ENCODE results near the gene PXMP4.
"Not testable (repeated sequence)": the region's sequence is repeated elsewhere in the genome, so short reads cannot be mapped to it uniquely, and the experiment has no call there.

Gene PXMP4

DNA sequence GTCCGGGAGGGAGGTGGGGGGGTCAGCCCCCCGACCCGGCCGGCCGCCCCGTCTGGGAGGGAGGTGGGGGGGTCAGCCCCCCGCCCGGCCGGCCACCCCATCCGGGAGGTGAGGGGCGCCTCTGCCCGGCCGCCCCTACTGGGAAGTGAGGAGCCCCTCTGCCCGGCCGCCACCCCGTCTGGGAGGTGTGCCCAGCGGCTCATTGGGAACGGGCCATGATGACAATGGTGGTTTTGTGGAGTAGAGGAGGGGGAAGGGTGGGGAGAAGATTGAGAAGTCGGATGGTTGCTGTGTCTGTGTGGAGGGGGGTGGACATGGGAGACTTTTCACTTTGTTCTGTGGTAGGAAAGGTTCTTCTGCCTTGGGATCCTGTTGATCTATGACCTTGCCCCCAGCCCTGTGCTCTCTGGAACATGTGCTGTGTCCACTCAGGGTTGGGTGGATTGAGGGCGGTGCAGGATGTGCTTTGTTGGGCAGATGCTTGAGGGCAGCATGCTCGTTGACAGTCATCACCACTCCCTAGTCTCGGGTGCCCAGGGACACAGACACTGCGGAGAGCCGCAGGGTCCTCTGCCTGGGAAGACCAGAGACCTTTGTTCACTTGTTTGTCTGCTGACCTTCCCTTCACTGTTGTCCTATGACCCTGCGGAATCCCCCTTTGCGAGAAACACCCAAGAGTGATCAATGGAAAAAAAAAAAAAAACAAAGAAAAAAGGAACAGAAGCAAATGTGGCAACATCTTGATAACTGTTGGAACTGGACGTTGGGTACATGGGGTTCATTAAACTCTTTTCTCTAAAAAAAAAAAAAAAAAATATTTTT, 18.3 kb downstream of the PXMP4 start:
- H3K36me3 ChIP-seq (ENCODE audit: control insufficient read depth, low read length): no peaks in the 10 kb centered on the region
- no peak overlapping the region for H3K27ac ChIP-seq (ENCODE audit: low read depth, low read length)
- H3K4me1 ChIP-seq (ENCODE audit: control insufficient read depth, low read length): peaks cover 10% of the 10 kb centered on the region

DNA sequence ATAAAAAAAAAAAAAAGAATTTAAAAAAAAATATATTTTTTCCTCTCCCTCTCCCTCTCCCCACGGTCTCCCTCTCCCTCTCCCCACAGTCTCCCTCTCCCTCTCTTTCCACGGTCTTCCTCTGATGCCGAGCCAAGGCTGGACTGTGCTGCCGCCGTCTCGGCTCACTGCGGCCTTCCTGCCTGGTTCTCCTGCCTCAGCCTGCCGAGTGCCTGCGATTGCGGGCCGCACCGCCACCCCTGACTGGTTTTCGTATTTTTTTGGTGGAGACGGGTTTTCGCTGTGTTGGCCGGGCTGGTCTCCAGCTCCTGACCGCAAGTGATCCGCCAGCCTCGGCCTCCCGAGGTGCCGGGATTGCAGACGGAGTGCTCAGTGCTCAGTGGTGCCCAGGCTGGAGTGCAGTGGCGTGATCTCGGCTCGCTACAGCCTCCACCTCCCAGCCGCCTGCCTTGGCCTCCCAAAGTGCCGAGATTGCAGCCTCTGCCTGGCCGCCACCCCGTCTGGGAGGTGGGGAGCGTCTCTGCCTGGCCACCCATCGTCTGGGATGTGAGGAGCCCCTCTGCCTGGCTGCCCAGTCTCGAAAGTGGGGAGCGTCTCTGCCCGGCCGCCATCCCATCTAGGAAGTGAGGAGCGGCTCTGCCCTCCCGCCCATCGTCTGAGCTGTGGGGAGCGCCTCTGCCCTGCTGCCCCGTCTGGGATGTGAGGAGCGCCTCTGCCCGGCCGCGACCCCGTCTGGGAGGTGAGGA, 19.2 kb downstream of the PXMP4 start:
- H3K9me3 ChIP-seq (ENCODE audit: control insufficient read depth, insufficient read depth, low read length); H3K36me3 ChIP-seq (ENCODE audit: control insufficient read depth, low read length); H3K79me2 ChIP-seq (ENCODE audit: control insufficient read depth, low read length); H3K4me2 ChIP-seq (ENCODE audit: low read length); H3K9me2 ChIP-seq (replicated peaks; ENCODE audit: control insufficient read depth, low read length); H4K20me1 ChIP-seq (ENCODE audit: control insufficient read depth, insufficient read depth, low read depth, low read length); H3K4me1 ChIP-seq (ENCODE audit: control insufficient read depth, low read length); H3K27me3 ChIP-seq (ENCODE audit: control insufficient read depth, low read length); H3K27ac ChIP-seq (ENCODE audit: low read depth, low read length); H3K4me3 ChIP-seq (ENCODE audit: low read length); H3F3A ChIP-seq (ENCODE audit: control insufficient read depth, insufficient read depth): not testable (repeated sequence)

More for the DNA sequence above, 18.3 kb downstream of the PXMP4 start:
- TF ChIP-seq, protein P1, sequence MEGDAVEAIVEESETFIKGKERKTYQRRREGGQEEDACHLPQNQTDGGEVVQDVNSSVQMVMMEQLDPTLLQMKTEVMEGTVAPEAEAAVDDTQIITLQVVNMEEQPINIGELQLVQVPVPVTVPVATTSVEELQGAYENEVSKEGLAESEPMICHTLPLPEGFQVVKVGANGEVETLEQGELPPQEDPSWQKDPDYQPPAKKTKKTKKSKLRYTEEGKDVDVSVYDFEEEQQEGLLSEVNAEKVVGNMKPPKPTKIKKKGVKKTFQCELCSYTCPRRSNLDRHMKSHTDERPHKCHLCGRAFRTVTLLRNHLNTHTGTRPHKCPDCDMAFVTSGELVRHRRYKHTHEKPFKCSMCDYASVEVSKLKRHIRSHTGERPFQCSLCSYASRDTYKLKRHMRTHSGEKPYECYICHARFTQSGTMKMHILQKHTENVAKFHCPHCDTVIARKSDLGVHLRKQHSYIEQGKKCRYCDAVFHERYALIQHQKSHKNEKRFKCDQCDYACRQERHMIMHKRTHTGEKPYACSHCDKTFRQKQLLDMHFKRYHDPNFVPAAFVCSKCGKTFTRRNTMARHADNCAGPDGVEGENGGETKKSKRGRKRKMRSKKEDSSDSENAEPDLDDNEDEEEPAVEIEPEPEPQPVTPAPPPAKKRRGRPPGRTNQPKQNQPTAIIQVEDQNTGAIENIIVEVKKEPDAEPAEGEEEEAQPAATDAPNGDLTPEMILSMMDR (IDR thresholded peaks at IDR 0.05; ENCODE audit: low read depth, low read length, poor library complexity, severe bottlenecking): no peak
- TF ChIP-seq EZH2phosphoT487 (IDR thresholded peaks at IDR 0.05; ENCODE audit: borderline replicate concordance, low read length): no peak
- H3F3A ChIP-seq (ENCODE audit: control insufficient read depth, insufficient read depth): no peaks in the 10 kb centered on the region
- H3K27me3 ChIP-seq (ENCODE audit: control insufficient read depth, low read length): no peaks in the 10 kb centered on the region
- H3K4me2 ChIP-seq (ENCODE audit: low read length): no peak overlapping the region
- no peaks in the 10 kb centered on the region for H3K79me2 ChIP-seq (ENCODE audit: control insufficient read depth, low read length)
- H4K20me1 ChIP-seq (ENCODE audit: control insufficient read depth, insufficient read depth, low read depth, low read length): no peaks in the 10 kb centered on the region
- no peak overlapping the region for H3K4me3 ChIP-seq (ENCODE audit: low read length)
- H3K9me3 ChIP-seq (ENCODE audit: control insufficient read depth, insufficient read depth, low read length): no peaks in the 10 kb centered on the region
- H3K9me2 ChIP-seq (replicated peaks; ENCODE audit: control insufficient read depth, low read length): no peaks in the 10 kb centered on the region

DNA sequence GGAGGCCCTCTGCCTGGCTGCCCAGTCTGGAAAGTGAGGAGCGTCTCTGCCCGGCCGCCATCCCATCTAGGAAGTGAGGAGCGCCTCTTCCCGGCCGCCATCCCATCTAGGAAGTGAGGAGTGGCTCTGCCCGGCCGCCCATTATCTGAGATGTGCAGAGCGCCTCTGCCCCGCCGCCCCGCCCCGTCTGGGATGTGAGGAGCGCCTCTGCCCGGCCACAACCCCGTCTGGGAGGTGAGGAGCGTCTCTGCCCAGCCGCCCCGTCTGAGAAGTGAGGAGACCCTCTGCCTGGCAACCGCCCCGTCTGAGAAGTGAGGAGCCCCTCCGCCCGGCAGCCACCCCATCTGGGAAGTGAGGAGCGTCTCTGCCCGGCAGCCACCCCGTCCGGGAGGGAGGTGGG, 21.1 kb downstream of the PXMP4 start:
- H3K4me2 ChIP-seq (ENCODE audit: low read length): not testable (repeated sequence)

DNA sequence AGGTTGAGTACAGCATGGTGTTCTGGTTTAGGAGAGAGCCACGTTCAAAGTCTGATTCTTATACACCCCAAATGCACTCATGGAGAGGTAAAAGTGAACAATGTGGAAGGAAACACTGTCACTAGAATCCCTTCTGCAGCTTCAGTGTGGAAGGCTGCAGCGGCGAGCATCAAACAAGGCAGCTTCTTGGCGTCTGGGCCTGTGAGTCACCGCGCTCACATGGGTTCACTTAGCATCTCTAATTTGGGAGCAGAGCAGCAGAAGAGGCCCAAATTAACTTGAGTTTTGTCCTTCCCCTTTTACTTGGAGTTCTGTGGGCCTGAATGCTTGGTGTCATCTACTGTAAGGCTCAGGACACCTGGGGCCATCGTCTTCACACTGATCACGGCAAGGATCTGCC, 23.0 kb downstream of the PXMP4 start:
- no peaks in the 10 kb centered on the region for H4K20me1 ChIP-seq (ENCODE audit: control insufficient read depth, insufficient read depth, low read depth, low read length)
- H3K4me2 ChIP-seq (ENCODE audit: low read length): no peak overlapping the region

More for the DNA sequence above, 21.1 kb downstream of the PXMP4 start:
- not testable (repeated sequence) for H3K4me3 ChIP-seq (ENCODE audit: low read length); H3K36me3 ChIP-seq (ENCODE audit: control insufficient read depth, low read length); H3K27me3 ChIP-seq (ENCODE audit: control insufficient read depth, low read length); H3K4me1 ChIP-seq (ENCODE audit: control insufficient read depth, low read length); H3F3A ChIP-seq (ENCODE audit: control insufficient read depth, insufficient read depth); H3K27ac ChIP-seq (ENCODE audit: low read depth, low read length); H4K20me1 ChIP-seq (ENCODE audit: control insufficient read depth, insufficient read depth, low read depth, low read length); H3K9me3 ChIP-seq (ENCODE audit: control insufficient read depth, insufficient read depth, low read length); H3K79me2 ChIP-seq (ENCODE audit: control insufficient read depth, low read length); H3K9me2 ChIP-seq (replicated peaks; ENCODE audit: control insufficient read depth, low read length)

More for the DNA sequence above, 23.0 kb downstream of the PXMP4 start:
- Histone ChIP-seq H3K79me2 (ENCODE audit: control insufficient read depth, low read length) (no peaks in the 10 kb centered on the region), H3K4me1 (ENCODE audit: control insufficient read depth, low read length) (no peaks in the 10 kb centered on the region), H3K27ac (ENCODE audit: low read depth, low read length) (no peak overlapping the region), H3K27me3 (ENCODE audit: control insufficient read depth, low read length) (no peaks in the 10 kb centered on the region), H3K9me2 (replicated peaks; ENCODE audit: control insufficient read depth, low read length) (no peaks in the 10 kb centered on the region), H3K4me3 (ENCODE audit: low read length) (no peak overlapping the region), H3F3A (ENCODE audit: control insufficient read depth, insufficient read depth) (no peaks in the 10 kb centered on the region), H3K36me3 (ENCODE audit: control insufficient read depth, low read length) (no peaks in the 10 kb centered on the region), H3K9me3 (ENCODE audit: control insufficient read depth, insufficient read depth, low read length) (no peaks in the 10 kb centered on the region)
- TF ChIP-seq EZH2phosphoT487 (IDR thresholded peaks at IDR 0.05; ENCODE audit: borderline replicate concordance, low read length): no peak
- TF ChIP-seq, protein P1 (IDR thresholded peaks at IDR 0.05; ENCODE audit: low read depth, low read length, poor library complexity, severe bottlenecking): no peak
